Ectodermal cell (in vitro differentiated cells): ENCODE results near the gene C2orf69.
"Not testable (repeated sequence)": the region's sequence is repeated elsewhere in the genome, so short reads cannot be mapped to it uniquely, and the experiment has no call there.

Experiments
- H3K27ac ChIP-seq: 2 replicates; pipeline ENCODE4 v1.7.0; 2013; ENCODE audit warnings: mild to moderate bottlenecking, low read depth, low read length; ENCODE audit not compliant: insufficient read depth, poor library complexity, severe bottlenecking
- H3K27me3 ChIP-seq: 2 replicates; pipeline ENCODE4 v1.7.0; 2013; ENCODE audit warnings: mild to moderate bottlenecking, low read length; ENCODE audit not compliant: insufficient read depth, control insufficient read depth, poor library complexity, severe bottlenecking
- H3K36me3 ChIP-seq: one replicate; pipeline ENCODE4 v1.7.0; 2013; ENCODE audit warnings: low read length; ENCODE audit not compliant: control insufficient read depth, insufficient read depth
- H3K4me1 ChIP-seq: one replicate; pipeline ENCODE4 v1.7.0; 2013; ENCODE audit warnings: low read length; ENCODE audit not compliant: control insufficient read depth, insufficient read depth
- H3K4me3 ChIP-seq: 2 replicates; pipeline ENCODE4 v1.7.0; 2013; ENCODE audit warnings: low read depth, low read length, control low read depth; ENCODE audit not compliant: insufficient read depth
- H3K9me3 ChIP-seq: 2 replicates; pipeline ENCODE4 v1.7.0; 2013; ENCODE audit warnings: mild to moderate bottlenecking, low read length, moderate library complexity; ENCODE audit not compliant: control insufficient read depth
- WGBS, 2 experiments: methylation state at CpG; one replicate each; pipeline ENCODE4 v1.1.7; 2013; ENCODE audit warnings: missing lambda C conversion rate in 2 of 2; 5-methylcytosine and 5-hydroxymethylcytosine counted together

Gene C2orf69

GRCh38 chr2:199912553-199913114 lies 1.5 kb downstream of the C2orf69 start:
- Histone ChIP-seq H3K4me3 (peak overlapping the region; percentile 85), H3K36me3 (peaks cover 27% of the 10 kb centered on the region)
- not testable (repeated sequence) for H3K9me3 ChIP-seq, H3K27me3 ChIP-seq, H3K27ac ChIP-seq, H3K4me1 ChIP-seq
- WGBS, 2 experiments, result 87 to 93% methylated on average over 10 to 12 of the region's 12 CpGs

DNA sequence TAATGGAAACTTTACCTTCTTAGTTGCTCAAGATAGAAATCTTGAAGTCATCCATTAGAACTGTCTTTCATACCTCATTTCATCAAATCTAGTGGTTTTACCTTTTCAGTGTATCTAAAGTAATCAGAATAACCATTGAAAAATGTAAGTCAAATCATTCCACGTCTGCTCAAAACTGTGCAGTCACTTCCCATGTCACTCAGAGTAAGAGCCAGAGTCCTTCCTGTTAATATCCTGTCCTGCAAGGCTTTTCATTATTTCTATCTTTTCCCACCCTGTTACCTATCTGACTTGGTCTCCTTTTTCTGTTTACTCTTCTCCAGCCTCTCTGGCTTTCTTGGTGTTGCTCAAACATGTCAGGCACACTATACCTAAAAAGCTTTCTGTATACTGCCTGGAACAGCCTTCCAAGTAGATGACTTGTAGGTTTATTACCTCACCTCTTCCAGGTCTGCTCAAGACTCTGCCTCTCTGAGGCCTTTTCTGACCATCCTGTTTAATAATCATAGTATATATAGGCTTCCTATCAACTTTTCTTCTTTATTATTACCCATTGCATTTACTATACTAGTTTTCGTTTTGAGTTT lies 3.4 kb downstream of the C2orf69 start:
- peaks cover 39% of the 10 kb centered on the region for H3K36me3 ChIP-seq
- peaks cover 2% of the 10 kb centered on the region for H3K9me3 ChIP-seq
- no peak overlapping the region for H3K27ac ChIP-seq
- H3K27me3 ChIP-seq, result no peaks in the 10 kb centered on the region
- peaks cover 5% of the 10 kb centered on the region for H3K4me1 ChIP-seq
- WGBS, 2 experiments, result 99% methylated on average over 2 of the region's 2 CpGs
- H3K4me3 ChIP-seq, result no peak overlapping the region

- WGBS, 2 experiments, result 95% methylated on average over 4 of the region's 4 CpGs
- Histone ChIP-seq H3K4me3 (no peak overlapping the region), H3K27ac (no peak overlapping the region), H3K9me3 (peaks cover 2% of the 10 kb centered on the region), H3K4me1 (no peaks in the 10 kb centered on the region), H3K27me3 (no peaks in the 10 kb centered on the region), H3K36me3 (peaks cover 43% of the 10 kb centered on the region)
Measured at GRCh38 chr2:199916980-199917379, 5.9 kb downstream of the C2orf69 start.

DNA sequence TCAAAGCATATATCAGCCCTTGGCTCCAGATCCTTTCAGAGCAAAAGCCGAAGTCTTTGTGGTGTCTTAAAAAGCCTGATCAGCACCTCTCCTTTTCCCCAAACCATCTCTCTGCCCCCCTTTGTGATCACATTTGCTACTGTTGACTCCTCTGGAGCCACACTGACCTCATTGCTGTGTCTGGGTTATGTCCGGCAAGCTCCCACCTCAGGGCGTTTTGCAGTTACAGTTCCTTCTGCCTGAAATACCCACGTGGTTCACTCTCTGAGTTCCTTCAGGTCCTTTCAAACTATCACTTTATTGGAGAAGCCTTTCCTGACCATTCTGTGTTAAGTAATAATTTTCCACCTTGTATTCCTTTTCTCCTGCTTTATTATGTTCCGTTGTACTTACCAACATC lies 11.8 kb downstream of the C2orf69 start:
- H3K9me3 ChIP-seq, result no peaks in the 10 kb centered on the region
- no peak overlapping the region for H3K4me3 ChIP-seq
- H3K27ac ChIP-seq, result no peak overlapping the region
- no peaks in the 10 kb centered on the region for H3K4me1 ChIP-seq
- WGBS, 2 experiments, result 81 to 86% methylated on average over 4 of the region's 5 CpGs
- H3K27me3 ChIP-seq, result no peaks in the 10 kb centered on the region
- H3K36me3 ChIP-seq, result peaks cover 14% of the 10 kb centered on the region

DNA sequence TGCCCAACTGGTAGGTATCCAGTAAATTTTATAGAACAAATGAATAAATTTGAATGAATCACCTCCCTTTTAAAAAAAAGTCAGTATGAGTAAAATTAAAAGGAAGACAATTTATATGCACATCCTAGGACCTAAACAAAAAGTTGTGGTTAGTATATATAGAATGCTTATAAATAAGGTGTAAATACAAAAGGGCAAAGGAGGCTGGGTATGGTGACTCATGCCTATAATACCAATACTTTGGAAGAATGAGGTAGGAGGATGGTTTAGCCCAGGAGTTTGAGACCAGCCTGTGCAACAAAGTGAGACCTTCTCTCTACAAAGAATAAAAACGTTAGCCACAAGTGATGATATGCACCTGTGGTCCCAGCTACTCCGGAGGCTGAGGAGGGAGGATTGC lies 12.8 kb downstream of the C2orf69 start:
- H3K27ac ChIP-seq, result no peak overlapping the region

GRCh38 chr2:199926806-199927205 lies 15.7 kb downstream of the C2orf69 start:
- H3K4me1 ChIP-seq, result no peaks in the 10 kb centered on the region
- H3K4me3 ChIP-seq, result no peak overlapping the region
- H3K27me3 ChIP-seq, result no peaks in the 10 kb centered on the region
- no peak overlapping the region for H3K27ac ChIP-seq
- H3K9me3 ChIP-seq, result no peaks in the 10 kb centered on the region
- no peaks in the 10 kb centered on the region for H3K36me3 ChIP-seq
- 100% methylated on average over 1 of the region's 1 CpG; no CpG with 5 or more reads in 1 of the 2 experiments for WGBS, 2 experiments

More for the DNA sequence above, 12.8 kb downstream of the C2orf69 start:
- H3K4me3 ChIP-seq, result no peak overlapping the region
- H3K9me3 ChIP-seq, result no peaks in the 10 kb centered on the region
- H3K36me3 ChIP-seq, result peaks cover 7% of the 10 kb centered on the region
- H3K4me1 ChIP-seq, result no peaks in the 10 kb centered on the region
- H3K27me3 ChIP-seq, result no peaks in the 10 kb centered on the region
- WGBS, 2 experiments, result 88 to 90% methylated on average over 2 of the region's 2 CpGs

GRCh38 chr2:199928226-199928625 lies 17.1 kb downstream of the C2orf69 start:
- H3K27ac ChIP-seq, result no peak overlapping the region
- no peak overlapping the region for H3K4me3 ChIP-seq
- H3K4me1 ChIP-seq, result no peaks in the 10 kb centered on the region
- 35 to 36% methylated on average over 2 of the region's 2 CpGs for WGBS, 2 experiments
- no peaks in the 10 kb centered on the region for H3K27me3 ChIP-seq
- no peaks in the 10 kb centered on the region for H3K36me3 ChIP-seq
- no peaks in the 10 kb centered on the region for H3K9me3 ChIP-seq

DNA sequence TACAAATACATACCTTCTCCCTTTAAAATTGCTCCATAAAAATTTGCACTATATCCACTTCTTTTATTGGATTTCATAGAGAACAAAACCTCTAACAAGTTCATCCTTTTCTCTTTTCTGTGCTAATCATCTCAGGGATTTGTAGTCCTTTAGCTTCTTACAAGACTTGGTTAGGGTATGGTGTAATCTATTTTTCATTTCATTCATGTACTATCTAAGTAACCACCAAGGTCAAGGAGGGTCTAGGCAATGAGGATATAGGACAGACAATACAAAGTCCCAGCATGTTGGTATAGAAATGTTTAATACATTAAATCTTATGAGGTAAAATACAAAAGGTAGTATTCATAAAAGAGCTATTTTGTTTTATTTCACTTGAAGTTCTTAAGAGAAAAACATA lies 17.5 kb downstream of the C2orf69 start:
- Histone ChIP-seq H3K27ac (no peak overlapping the region), H3K36me3 (no peaks in the 10 kb centered on the region), H3K27me3 (no peaks in the 10 kb centered on the region), H3K4me1 (no peaks in the 10 kb centered on the region), H3K9me3 (no peaks in the 10 kb centered on the region), H3K4me3 (no peak overlapping the region)

GRCh38 chr2:199929262-199929661 lies 18.2 kb downstream of the C2orf69 start:
- Histone ChIP-seq H3K27me3 (no peaks in the 10 kb centered on the region), H3K36me3 (no peaks in the 10 kb centered on the region), H3K9me3 (no peaks in the 10 kb centered on the region), H3K4me1 (no peaks in the 10 kb centered on the region), H3K4me3 (no peak overlapping the region), H3K27ac (no peak overlapping the region)
- WGBS, 2 experiments, result 90 to 100% methylated on average over 1 of the region's 2 CpGs

DNA sequence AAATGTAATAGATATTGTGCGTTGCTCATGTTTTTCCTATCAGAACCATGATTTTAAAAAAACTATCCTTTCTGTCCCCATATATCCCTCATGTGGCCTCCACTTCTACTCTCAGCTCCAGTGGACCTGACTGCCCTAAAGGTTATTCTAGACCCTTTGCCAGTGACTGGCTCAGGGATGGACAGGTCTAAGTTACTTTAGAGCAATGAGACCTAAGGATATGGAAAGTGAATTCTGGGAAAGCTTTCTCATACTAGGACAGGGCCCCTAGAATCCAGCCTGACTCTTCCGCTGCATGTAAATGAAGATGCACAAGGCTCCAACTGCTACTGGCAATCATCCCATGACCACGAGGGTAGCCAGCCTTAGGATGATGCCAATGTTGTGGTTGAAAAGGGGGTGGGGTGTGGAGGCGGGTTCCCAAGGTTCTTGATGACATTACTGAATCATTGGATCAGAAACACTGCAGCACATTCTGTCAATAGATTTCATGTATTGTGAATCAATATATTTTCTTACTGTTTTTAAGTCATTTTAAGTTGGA lies 21.3 kb downstream of the C2orf69 start:
- WGBS, 2 experiments, result 97 to 99% methylated on average over 4 of the region's 4 CpGs
- Histone ChIP-seq H3K9me3 (no peaks in the 10 kb centered on the region), H3K4me1 (no peaks in the 10 kb centered on the region), H3K4me3 (no peak overlapping the region), H3K27me3 (no peaks in the 10 kb centered on the region), H3K27ac (peak overlapping the region; percentile 2), H3K36me3 (no peaks in the 10 kb centered on the region)
